Endothelial cell of umbilical vein (primary cell): ENCODE results near the gene NUMBL. TPM values are rescaled to one million over a fixed set of nuclear protein-coding genes. Genes with fewer than 3 reads are reported as not detected.

Source experiments
- BruUV-seq: library from RNA; stranded (reverse); fragments of 400-500 nt; replicated peaks from 2 replicates; lab custom pipeline; 2021; lab: Mats Ljungman, UMichigan
- CTCF ChIA-PET: fragments of 300-600, 350-600 bp; sonication (Branson Sonifier 250); formaldehyde crosslinking; loops from one replicate; lab custom pipeline; 2021; ENCODE audit warnings: antibody characterized with exemption, inconsistent platforms; lab: Charles Lee
- POLR2A ChIA-PET: fragments of 300-600, 350-600 bp; sonication (Branson Sonifier 250); formaldehyde crosslinking; loops from one replicate; lab custom pipeline; 2021; ENCODE audit warnings: antibody characterized with exemption, inconsistent platforms; lab: Charles Lee
- DNase-seq: peaks from one replicate; pipeline ENCODE4 v3.0.0-alpha.2; 2011; ENCODE audit warnings: low read depth, low spot score
- FAIRE-seq: peaks from 2 replicates; lab custom pipeline; 2011; peaks lifted over from hg19 to GRCh38; lab: Jason Lieb, UNC
- H2AFZ ChIP-seq: 2 replicates; pipeline ENCODE4 v1.6.0; 2012; ENCODE audit warnings: low read depth, low read length, control low read depth, inconsistent platforms
- H3K27ac ChIP-seq: 2 replicates; pipeline ENCODE4 v1.5.1; 2011; ENCODE audit warnings: low read depth, mild to moderate bottlenecking, control low read depth, low read length, moderate library complexity; ENCODE audit not compliant: insufficient read depth
- H3K27me3 ChIP-seq, 2 experiments: 2 replicates each; pipeline versions ENCODE4 v1.6.0 to v1.6.1; 2011; ENCODE audit warnings: low read length in 2 of 2, mixed read lengths in 1 of 2; ENCODE audit not compliant: control insufficient read depth in 2 of 2, insufficient read depth in 2 of 2
- H3K36me3 ChIP-seq, 2 experiments: 2 replicates in 1 of 2; 3 replicates in 1 of 2; pipeline ENCODE4 v1.5.1; 2011; ENCODE audit warnings: low read length in 2 of 2, mild to moderate bottlenecking in 1 of 2, moderate library complexity in 1 of 2; ENCODE audit not compliant: control insufficient read depth in 2 of 2, insufficient read depth in 2 of 2; ENCODE audit errors: extremely low read depth in 1 of 2
- H3K4me1 ChIP-seq: 3 replicates; pipeline ENCODE4 v1.5.1; 2011; ENCODE audit warnings: mild to moderate bottlenecking, low read length; ENCODE audit not compliant: control insufficient read depth, insufficient read depth; ENCODE audit errors: extremely low read depth
- H3K4me2 ChIP-seq: 2 replicates; pipeline ENCODE4 v1.6.1; 2011; ENCODE audit warnings: low read length, control low read depth, mixed read lengths; ENCODE audit not compliant: insufficient read depth
- H3K4me3 ChIP-seq, 3 experiments: fragments of 200-600 bp in 1 of 3; sonication (generic), shearing (Covaris generic) in 1 of 3; replicated peaks in 1 of 3; 2 replicates each; pipeline ENCODE4 v1.5.1; 2011 to 2016; ENCODE audit warnings: control low read depth in 3 of 3, low read length in 3 of 3, mild to moderate bottlenecking in 2 of 3, inconsistent platforms in 1 of 3, low read depth in 1 of 3, moderate library complexity in 1 of 3; ENCODE audit not compliant: insufficient read depth in 1 of 3
- H3K79me2 ChIP-seq: 2 replicates; pipeline ENCODE4 v1.6.0; 2012; ENCODE audit warnings: low read length, inconsistent platforms; ENCODE audit not compliant: control insufficient read depth, insufficient read depth
- H3K9ac ChIP-seq: replicated peaks from 2 replicates; pipeline ENCODE3; 2011; ENCODE audit warnings: low read length, control low read depth; ENCODE audit not compliant: insufficient read depth; ENCODE audit errors: extremely low read depth
- H3K9me1 ChIP-seq: replicated peaks from 3 replicates; pipeline ENCODE4 v1.6.0; 2011; ENCODE audit warnings: mild to moderate bottlenecking, low read length; ENCODE audit not compliant: control insufficient read depth, insufficient read depth; ENCODE audit errors: extremely low read depth
- H3K9me3 ChIP-seq: replicated peaks from 2 replicates; pipeline ENCODE4 v1.5.1; 2012; ENCODE audit warnings: low read length, inconsistent platforms; ENCODE audit not compliant: control insufficient read depth, insufficient read depth
- H4K20me1 ChIP-seq: replicated peaks from 2 replicates; pipeline ENCODE3; 2011; ENCODE audit warnings: mild to moderate bottlenecking, low read length; ENCODE audit not compliant: control insufficient read depth, insufficient read depth; ENCODE audit errors: extremely low read depth
- FOS ChIP-seq: IDR thresholded peaks from 2 replicates; pipeline ENCODE4 v1.6.1; 2011; ENCODE audit warnings: mild to moderate bottlenecking, low read length, moderate library complexity, borderline replicate concordance; ENCODE audit not compliant: insufficient read depth
- GATA2 ChIP-seq: IDR thresholded peaks from 2 replicates; pipeline ENCODE4 v1.7.0; 2011; ENCODE audit warnings: low read depth, mild to moderate bottlenecking, moderate library complexity, mixed read lengths, low read length; ENCODE audit not compliant: insufficient read length, insufficient read depth
- JUN ChIP-seq: IDR thresholded peaks from 2 replicates; pipeline ENCODE4 v1.6.1; 2011; ENCODE audit warnings: borderline replicate concordance, low read depth; ENCODE audit not compliant: insufficient read length, insufficient read depth
- MYC ChIP-seq: IDR thresholded peaks from one replicate; pipeline ENCODE4 v1.6.1; 2011; ENCODE audit warnings: mild to moderate bottlenecking, low read depth, low read length
- POLR2A ChIP-seq: IDR thresholded peaks from 2 replicates; pipeline ENCODE4 v1.6.1; 2012; ENCODE audit warnings: low read depth, mild to moderate bottlenecking, control low read depth, low read length
- dilution Hi-C: fragments of 300-500 bp; cut with MboI; formaldehyde crosslinking; loops from one replicate; pipeline ENCODE4 v1.15.0; 2019; ENCODE audit warnings: low sequenced_read_pairs; ENCODE audit not compliant: extremely low pct_ligation_motif_present
- intact Hi-C: fragments of 100-400 bp; cut with micrococcal nuclease; formaldehyde crosslinking; loops from one replicate; pipeline ENCODE4 v1.10.0; 2022
- polyA plus RNA-seq, 4 experiments: library from polyadenylated mRNA; depleted of rRNA in 3 of 4; stranded (reverse) in 3 of 4; unstranded in 1 of 4; fragments of >200 nt; gene quantifications; 2 replicates each; pipeline versions ENCODE4 v1.2.1 to v1.2.3, GENCODE V29; 2011 to 2012; ENCODE audit warnings: missing spikeins in 1 of 4
- total RNA-seq: library from RNA; stranded (reverse); gene quantifications from 2 replicates; pipeline ENCODE4 v1.2.3, GENCODE V29; 2021
- TF ChIP-seq, protein P1 (sequence below), 2 donors: IDR thresholded peaks; 1 replicate in 1 of 2; 2 replicates in 1 of 2; pipeline ENCODE4 v1.5.1; 2011; ENCODE audit warnings: low read length in 2 of 2, mild to moderate bottlenecking in 2 of 2, moderate library complexity in 2 of 2, control low read depth in 1 of 2, inconsistent platforms in 1 of 2, low read depth in 1 of 2; ENCODE audit not compliant: insufficient read depth in 1 of 2; ENCODE audit errors: extremely low read depth in 1 of 2

NUMBL gene
- total and polyA plus RNA-seq, 2 donors (not counting 3 experiments of a cell fraction or from before 2014, with no cell fraction given), result 21.5 to 46.7 TPM

- Histone ChIP-seq H3K27ac (peak overlapping the region; percentile 91), H4K20me1 (no peaks in the 10 kb centered on the region), H3K4me1 (peaks cover 13% of the 10 kb centered on the region), H3K4me3 (no peak overlapping the region), H2AFZ (no peak overlapping the region), H3K4me2 (peak overlapping the region; percentile 78), H3K79me2 (peaks cover 27% of the 10 kb centered on the region), H3K27me3 (no peaks in the 10 kb centered on the region), H3K9me1 (no peaks in the 10 kb centered on the region), H3K36me3 (peaks cover 0 to 3% of the 10 kb centered on the region in 2 experiments), H3K9ac (peak overlapping the region; percentile 82), H3K9me3 (no peaks in the 10 kb centered on the region)
- no TSS peak for BruUV-seq
- dilution Hi-C loops (no loop called here), intact Hi-C loops (no loop called here)
- POLR2A ChIA-PET, result interaction anchor here (1.2 kb wide), 1 partner anchor 59 kb away, joined by 3 read pairs; the partner anchor contains the start of genes ACTMAP and SNRPA
- FAIRE-seq, result peak; percentile 38
- CTCF ChIA-PET, result interaction anchor here (0.8 to 1.7 kb wide), 6 partner anchors 10 to 115 kb away, joined by 3 to 5 read pairs (median 4); no protein-coding TSS in a partner anchor
- no peak for DNase-seq
- TF ChIP-seq, protein P1, sequence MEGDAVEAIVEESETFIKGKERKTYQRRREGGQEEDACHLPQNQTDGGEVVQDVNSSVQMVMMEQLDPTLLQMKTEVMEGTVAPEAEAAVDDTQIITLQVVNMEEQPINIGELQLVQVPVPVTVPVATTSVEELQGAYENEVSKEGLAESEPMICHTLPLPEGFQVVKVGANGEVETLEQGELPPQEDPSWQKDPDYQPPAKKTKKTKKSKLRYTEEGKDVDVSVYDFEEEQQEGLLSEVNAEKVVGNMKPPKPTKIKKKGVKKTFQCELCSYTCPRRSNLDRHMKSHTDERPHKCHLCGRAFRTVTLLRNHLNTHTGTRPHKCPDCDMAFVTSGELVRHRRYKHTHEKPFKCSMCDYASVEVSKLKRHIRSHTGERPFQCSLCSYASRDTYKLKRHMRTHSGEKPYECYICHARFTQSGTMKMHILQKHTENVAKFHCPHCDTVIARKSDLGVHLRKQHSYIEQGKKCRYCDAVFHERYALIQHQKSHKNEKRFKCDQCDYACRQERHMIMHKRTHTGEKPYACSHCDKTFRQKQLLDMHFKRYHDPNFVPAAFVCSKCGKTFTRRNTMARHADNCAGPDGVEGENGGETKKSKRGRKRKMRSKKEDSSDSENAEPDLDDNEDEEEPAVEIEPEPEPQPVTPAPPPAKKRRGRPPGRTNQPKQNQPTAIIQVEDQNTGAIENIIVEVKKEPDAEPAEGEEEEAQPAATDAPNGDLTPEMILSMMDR (IDR thresholded peaks at IDR 0.05; ENCODE audit: extremely low read depth in 1 of 2, insufficient read depth in 1 of 2, low read depth in 1 of 2, low read length in 2 of 2), result no peak
- TF ChIP-seq FOS (no peak), GATA2 (no peak), POLR2A (no peak), JUN (no peak), MYC (no peak)
These were observed 1.2 kb upstream of the NUMBL start for GRCh38 chr19:40691421-40692211.
